ENCODE measurements around the gene TNIK.

- TF ChIP-seq CTCF (IDR thresholded peaks at IDR 0.05) (no peak), POLR2AphosphoS5 (IDR thresholded peaks at IDR 0.05) (no peak), POLR2A (IDR thresholded peaks at IDR 0.05) (no peak)
Measured at GRCh38 chr3:171257251-171258203, 202.7 kb downstream of the TNIK start.

All from prostate gland (tissue), 2 donors.